ENCODE data around the gene CXCR6.

The CXCR6 gene

GRCh38 chr3:45940004-45940780 is 3.1 kb upstream of the CXCR6 start:
- H3K27ac ChIP-seq (ENCODE audit: low read depth, low read length), result no peak overlapping the region
- H3K4me3 ChIP-seq (ENCODE audit: low read length), result no peak overlapping the region
- H3K9me3 ChIP-seq (ENCODE audit: insufficient read depth, low read depth, low read length), result no peaks in the 10 kb centered on the region
- H3K36me3 ChIP-seq (ENCODE audit: insufficient read depth, low read length), result peaks cover 30% of the 10 kb centered on the region
- H3K4me1 ChIP-seq (ENCODE audit: insufficient read depth, low read length), result peaks cover 8% of the 10 kb centered on the region; the same call in 1 of the 2 replicates
- 91% methylated on average over 7 of the region's 7 CpGs for WGBS
- no peak overlapping the region for H3K9ac ChIP-seq (ENCODE audit: low read depth, low read length)
- H3K27me3 ChIP-seq (ENCODE audit: insufficient read depth, low read length), result no peaks in the 10 kb centered on the region

DNA sequence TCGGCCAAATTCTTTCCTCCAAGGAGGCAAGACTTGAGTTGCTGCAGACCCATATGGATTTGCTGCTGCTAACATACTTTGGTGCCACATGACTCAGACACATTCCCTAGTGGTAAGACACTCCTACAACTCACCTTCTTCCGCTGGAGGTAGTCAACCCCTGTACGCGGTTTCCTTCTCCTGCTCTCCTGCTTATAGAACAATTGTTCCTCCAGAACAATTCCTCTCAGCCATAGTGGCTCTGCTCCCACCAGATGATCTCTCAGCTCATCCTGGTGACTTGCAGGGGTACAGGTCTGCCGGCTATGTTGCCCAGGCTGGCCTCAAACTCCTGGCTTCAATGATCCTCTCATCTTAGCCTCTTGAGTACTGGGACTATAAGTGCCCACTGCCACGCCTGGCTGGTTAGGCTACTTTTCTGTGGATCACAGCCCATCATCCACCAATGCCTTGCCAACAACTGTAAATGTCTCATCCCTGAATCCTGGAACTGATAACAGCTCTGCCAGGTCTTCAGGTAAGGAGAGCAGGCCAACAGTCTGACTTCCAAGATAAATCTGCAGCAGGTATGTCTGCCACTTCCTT is 2.4 kb upstream of the CXCR6 start:
- WGBS, result 87% methylated on average over 6 of the region's 6 CpGs

GRCh38 chr3:45942051-45942825 is 1.0 kb upstream of the CXCR6 start:
- peaks cover 23% of the 10 kb centered on the region for H3K36me3 ChIP-seq (ENCODE audit: insufficient read depth, low read length)
- H3K9me3 ChIP-seq (ENCODE audit: insufficient read depth, low read depth, low read length), result no peaks in the 10 kb centered on the region
- no peaks in the 10 kb centered on the region for H3K27me3 ChIP-seq (ENCODE audit: insufficient read depth, low read length)
- 93% methylated on average over 6 of the region's 6 CpGs for WGBS
- no peak overlapping the region for H3K9ac ChIP-seq (ENCODE audit: low read depth, low read length)
- H3K27ac ChIP-seq (ENCODE audit: low read depth, low read length), result no peak overlapping the region
- peaks cover 8% of the 10 kb centered on the region; the same call in 1 of the 2 replicates for H3K4me1 ChIP-seq (ENCODE audit: insufficient read depth, low read length)
- H3K4me3 ChIP-seq (ENCODE audit: low read length), result no peak overlapping the region

More for the DNA sequence above, 2.4 kb upstream of the CXCR6 start:
- H3K9ac ChIP-seq (ENCODE audit: low read depth, low read length), result no peak overlapping the region
- peaks cover 8% of the 10 kb centered on the region; the same call in 1 of the 2 replicates for H3K4me1 ChIP-seq (ENCODE audit: insufficient read depth, low read length)
- peaks cover 24% of the 10 kb centered on the region for H3K36me3 ChIP-seq (ENCODE audit: insufficient read depth, low read length)
- no peaks in the 10 kb centered on the region for H3K27me3 ChIP-seq (ENCODE audit: insufficient read depth, low read length)
- H3K4me3 ChIP-seq (ENCODE audit: low read length), result no peak overlapping the region
- no peak overlapping the region for H3K27ac ChIP-seq (ENCODE audit: low read depth, low read length)
- H3K9me3 ChIP-seq (ENCODE audit: insufficient read depth, low read depth, low read length), result no peaks in the 10 kb centered on the region

GRCh38 chr3:45944830-45945620 is 1.8 kb downstream of the CXCR6 start:
- Histone ChIP-seq H3K4me1 (ENCODE audit: insufficient read depth, low read length) (no peaks in the 10 kb centered on the region), H3K4me3 (ENCODE audit: low read length) (no peak overlapping the region), H3K9me3 (ENCODE audit: insufficient read depth, low read depth, low read length) (no peaks in the 10 kb centered on the region), H3K36me3 (ENCODE audit: insufficient read depth, low read length) (peaks cover 49% of the 10 kb centered on the region), H3K27me3 (ENCODE audit: insufficient read depth, low read length) (no peaks in the 10 kb centered on the region), H3K27ac (ENCODE audit: low read depth, low read length) (no peak overlapping the region), H3K9ac (ENCODE audit: low read depth, low read length) (no peak overlapping the region)
- WGBS, result 95% methylated on average over 5 of the region's 5 CpGs

DNA sequence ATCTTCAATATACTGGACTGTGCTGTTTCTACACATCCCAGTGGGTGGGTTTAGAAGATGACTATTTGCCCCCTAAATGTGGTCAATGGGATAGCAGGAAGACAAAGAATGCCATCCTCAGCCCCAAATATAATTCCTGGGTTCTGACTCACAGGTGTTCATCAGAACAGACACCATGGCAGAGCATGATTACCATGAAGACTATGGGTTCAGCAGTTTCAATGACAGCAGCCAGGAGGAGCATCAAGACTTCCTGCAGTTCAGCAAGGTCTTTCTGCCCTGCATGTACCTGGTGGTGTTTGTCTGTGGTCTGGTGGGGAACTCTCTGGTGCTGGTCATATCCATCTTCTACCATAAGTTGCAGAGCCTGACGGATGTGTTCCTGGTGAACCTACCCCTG is 3.0 kb downstream of the CXCR6 start:
- 86% methylated on average over 1 of the region's 1 CpG for WGBS
- Histone ChIP-seq H3K9ac (ENCODE audit: low read depth, low read length) (no peak overlapping the region), H3K4me3 (ENCODE audit: low read length) (no peak overlapping the region), H3K9me3 (ENCODE audit: insufficient read depth, low read depth, low read length) (no peaks in the 10 kb centered on the region), H3K36me3 (ENCODE audit: insufficient read depth, low read length) (peaks cover 62% of the 10 kb centered on the region), H3K4me1 (ENCODE audit: insufficient read depth, low read length) (no peaks in the 10 kb centered on the region), H3K27ac (ENCODE audit: low read depth, low read length) (no peak overlapping the region), H3K27me3 (ENCODE audit: insufficient read depth, low read length) (no peaks in the 10 kb centered on the region)

- H3K27ac ChIP-seq (ENCODE audit: low read depth, low read length), result no peak overlapping the region
- WGBS, result 94% methylated on average over 3 of the region's 3 CpGs
- H3K9ac ChIP-seq (ENCODE audit: low read depth, low read length), result no peak overlapping the region
- H3K36me3 ChIP-seq (ENCODE audit: insufficient read depth, low read length), result peaks cover 67% of the 10 kb centered on the region
- H3K4me3 ChIP-seq (ENCODE audit: low read length), result no peak overlapping the region
- H3K27me3 ChIP-seq (ENCODE audit: insufficient read depth, low read length), result no peaks in the 10 kb centered on the region
- no peaks in the 10 kb centered on the region for H3K9me3 ChIP-seq (ENCODE audit: insufficient read depth, low read depth, low read length)
- H3K4me1 ChIP-seq (ENCODE audit: insufficient read depth, low read length), result no peaks in the 10 kb centered on the region
These were observed 3.6 kb downstream of the CXCR6 start for GRCh38 chr3:45946875-45947274.

DNA sequence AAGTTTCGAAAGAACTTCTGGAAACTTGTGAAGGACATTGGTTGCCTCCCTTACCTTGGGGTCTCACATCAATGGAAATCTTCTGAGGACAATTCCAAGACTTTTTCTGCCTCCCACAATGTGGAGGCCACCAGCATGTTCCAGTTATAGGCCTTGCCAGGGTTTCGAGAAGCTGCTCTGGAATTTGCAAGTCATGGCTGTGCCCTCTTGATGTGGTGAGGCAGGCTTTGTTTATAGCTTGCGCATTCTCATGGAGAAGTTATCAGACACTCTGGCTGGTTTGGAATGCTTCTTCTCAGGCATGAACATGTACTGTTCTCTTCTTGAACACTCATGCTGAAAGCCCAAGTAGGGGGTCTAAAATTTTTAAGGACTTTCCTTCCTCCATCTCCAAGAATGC is 4.1 kb downstream of the CXCR6 start:
- Histone ChIP-seq H3K27me3 (ENCODE audit: insufficient read depth, low read length) (no peaks in the 10 kb centered on the region), H3K4me1 (ENCODE audit: insufficient read depth, low read length) (no peaks in the 10 kb centered on the region), H3K9ac (ENCODE audit: low read depth, low read length) (no peak overlapping the region), H3K27ac (ENCODE audit: low read depth, low read length) (no peak overlapping the region), H3K9me3 (ENCODE audit: insufficient read depth, low read depth, low read length) (no peaks in the 10 kb centered on the region), H3K36me3 (ENCODE audit: insufficient read depth, low read length) (peaks cover 71% of the 10 kb centered on the region), H3K4me3 (ENCODE audit: low read length) (no peak overlapping the region)
- WGBS, result 94% methylated on average over 3 of the region's 3 CpGs

- Histone ChIP-seq H3K36me3 (ENCODE audit: insufficient read depth, low read length) (peaks cover 76% of the 10 kb centered on the region), H3K9me3 (ENCODE audit: insufficient read depth, low read depth, low read length) (no peaks in the 10 kb centered on the region), H3K9ac (ENCODE audit: low read depth, low read length) (no peak overlapping the region), H3K27ac (ENCODE audit: low read depth, low read length) (no peak overlapping the region), H3K27me3 (ENCODE audit: insufficient read depth, low read length) (no peaks in the 10 kb centered on the region), H3K4me1 (ENCODE audit: insufficient read depth, low read length) (no peaks in the 10 kb centered on the region), H3K4me3 (ENCODE audit: low read length) (no peak overlapping the region)
- 96% methylated on average over 6 of the region's 6 CpGs for WGBS
These were observed 5.1 kb downstream of the CXCR6 start for GRCh38 chr3:45948311-45948781.

GRCh38 chr3:45948881-45949280 is 5.6 kb downstream of the CXCR6 start:
- Histone ChIP-seq H3K27ac (ENCODE audit: low read depth, low read length) (no peak overlapping the region), H3K4me3 (ENCODE audit: low read length) (no peak overlapping the region), H3K9ac (ENCODE audit: low read depth, low read length) (no peak overlapping the region), H3K9me3 (ENCODE audit: insufficient read depth, low read depth, low read length) (no peaks in the 10 kb centered on the region), H3K27me3 (ENCODE audit: insufficient read depth, low read length) (no peaks in the 10 kb centered on the region), H3K4me1 (ENCODE audit: insufficient read depth, low read length) (no peaks in the 10 kb centered on the region), H3K36me3 (ENCODE audit: insufficient read depth, low read length) (peaks cover 81% of the 10 kb centered on the region)
- 94% methylated on average over 6 of the region's 6 CpGs for WGBS

GRCh38 chr3:45949432-45949831 is 6.2 kb downstream of the CXCR6 start:
- Histone ChIP-seq H3K4me1 (ENCODE audit: insufficient read depth, low read length) (no peaks in the 10 kb centered on the region), H3K27ac (ENCODE audit: low read depth, low read length) (no peak overlapping the region), H3K36me3 (ENCODE audit: insufficient read depth, low read length) (peaks cover 84% of the 10 kb centered on the region), H3K27me3 (ENCODE audit: insufficient read depth, low read length) (no peaks in the 10 kb centered on the region), H3K4me3 (ENCODE audit: low read length) (no peak overlapping the region), H3K9me3 (ENCODE audit: insufficient read depth, low read depth, low read length) (no peaks in the 10 kb centered on the region), H3K9ac (ENCODE audit: low read depth, low read length) (no peak overlapping the region)
- WGBS, result 94% methylated on average over 4 of the region's 4 CpGs
